ENCODE data around the gene TMA7B. TPM values are rescaled to one million over a fixed set of nuclear protein-coding genes. Genes with fewer than 3 reads are reported as not detected.

The TMA7B gene
- polyA plus RNA-seq, 1 of the 3 experiments (the other 2 are of a cell fraction): not detected

DNA sequence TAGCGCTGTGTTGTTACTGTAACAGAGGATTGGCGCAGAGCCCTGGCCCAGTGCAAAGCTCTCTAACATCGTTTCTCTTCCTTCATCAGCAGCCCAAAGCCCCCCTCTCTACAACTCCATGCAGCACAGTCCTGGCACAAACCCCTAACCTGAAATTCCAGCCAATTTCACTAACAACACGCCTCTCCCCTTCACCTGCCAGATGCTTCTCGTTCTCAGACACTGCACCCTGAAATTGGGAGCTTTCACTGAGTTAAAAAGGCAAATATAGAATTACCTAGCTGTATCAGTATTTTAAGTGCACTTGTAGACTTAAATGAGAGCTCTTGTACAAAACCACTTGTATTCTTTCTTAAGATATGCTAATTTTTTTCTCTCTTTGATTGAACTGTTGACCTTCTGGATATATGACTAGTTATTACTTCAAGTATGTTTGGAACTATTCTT lies 43.0 kb upstream of the TMA7B start:
- Histone ChIP-seq H3K4me3 (ENCODE audit: low read depth in 2 of 2, low read length in 1 of 2) (no peak overlapping the region), H3K27ac (ENCODE audit: low read depth in 2 of 2, low read length in 1 of 2) (no peak overlapping the region), H3K79me2 (ENCODE audit: insufficient read depth) (no peaks in the 10 kb centered on the region), H3K4me1 (ENCODE audit: control insufficient read depth in 1 of 2, insufficient read depth in 2 of 2, low read depth in 1 of 2, low read length in 1 of 2) (peaks cover 0 to 4% of the 10 kb centered on the region in 2 experiments; a peak in 1 of 4 replicates), H4K20me1 (ENCODE audit: insufficient read depth) (no peaks in the 10 kb centered on the region), H3K9me2 (no peaks in the 10 kb centered on the region), H3F3A (replicated peaks; ENCODE audit: insufficient read depth) (no peaks in the 10 kb centered on the region), H3K9me3 (no peaks in the 10 kb centered on the region), H2AFZ (ENCODE audit: low read depth) (no peak overlapping the region), H3K9ac (no peak overlapping the region), H3K27me3 (ENCODE audit: insufficient read depth) (no peaks in the 10 kb centered on the region), H3K36me3 (replicated peaks in 1 of 2; ENCODE audit: control insufficient read depth in 1 of 2, insufficient read depth in 2 of 2, low read length in 1 of 2) (no peaks in the 10 kb centered on the region), H3K4me2 (no peak overlapping the region)
- ChIA-PET POLR2A (no interaction called here), CTCF (no interaction called here)
- TF ChIP-seq RCOR1 (IDR thresholded peaks at IDR 0.05; ENCODE audit: low read length): no peak
- no peak for DNase-seq
- WGBS (ENCODE audit: low lambda C conversion rate): 44% methylated on average over 4 of the region's 5 CpGs

DNA sequence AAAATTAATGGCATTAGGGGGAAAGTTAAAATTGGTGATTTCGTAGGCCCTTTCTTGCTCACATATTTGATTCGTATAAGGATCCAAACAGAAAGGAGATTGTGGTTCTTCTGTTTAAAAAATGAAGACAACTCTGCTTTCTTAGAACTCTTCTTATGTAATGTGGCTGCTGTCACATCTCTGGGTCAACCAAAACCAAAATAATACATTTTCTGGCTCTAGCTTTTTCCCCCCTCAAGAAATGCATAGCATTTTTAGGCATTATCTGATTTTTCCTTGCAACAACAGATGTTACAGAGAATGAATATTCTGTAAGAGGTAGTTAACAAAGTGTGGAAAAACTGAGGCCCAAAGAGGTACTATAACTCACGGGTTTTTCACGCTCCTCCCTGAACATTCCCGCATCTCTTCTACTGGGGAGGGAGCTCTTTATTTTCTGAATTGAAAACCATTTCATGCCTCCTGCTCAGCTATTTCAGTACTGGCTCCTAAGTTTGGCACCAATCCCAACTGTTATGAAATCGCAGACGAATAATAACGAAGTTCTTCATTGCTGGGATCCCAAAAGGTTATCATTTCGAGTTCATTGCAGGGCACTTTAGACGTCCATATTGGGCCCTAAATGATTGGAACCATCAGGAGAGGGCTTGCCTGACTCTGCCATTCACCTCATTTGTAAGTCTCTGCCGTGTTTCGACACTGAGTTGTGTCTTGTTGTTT lies 42.3 kb upstream of the TMA7B start:
- H3F3A ChIP-seq (replicated peaks; ENCODE audit: insufficient read depth): no peaks in the 10 kb centered on the region
- H3K36me3 ChIP-seq (replicated peaks in 1 of 2; ENCODE audit: control insufficient read depth in 1 of 2, insufficient read depth in 2 of 2, low read length in 1 of 2): no peaks in the 10 kb centered on the region
- no peaks in the 10 kb centered on the region for H3K9me2 ChIP-seq
- TF ChIP-seq YY1 (IDR thresholded peaks at IDR 0.05; ENCODE audit: low read depth) (no peak), FOXM1 (IDR thresholded peaks at IDR 0.05; ENCODE audit: low read depth) (no peak), SMC3 (IDR thresholded peaks at IDR 0.05; ENCODE audit: low read depth, low read length) (no peak), NFIC (IDR thresholded peaks at IDR 0.05; ENCODE audit: borderline replicate concordance) (no peak), CHD2 (IDR thresholded peaks at IDR 0.05; ENCODE audit: low read length, partially characterized antibody) (no peak), RCOR1 (IDR thresholded peaks at IDR 0.05; ENCODE audit: low read length) (no peak), NRF1 (IDR thresholded peaks at IDR 0.05; ENCODE audit: low read depth, low read length) (no peak), FOXJ3 (CRISPR knock-in tag; IDR thresholded peaks at IDR 0.05) (no peak), MXI1 (IDR thresholded peaks at IDR 0.05; ENCODE audit: low read depth, low read length) (no peak), GABPA (IDR thresholded peaks at IDR 0.05; ENCODE audit: low read depth) (no peak)
- TF ChIP-seq, protein P1, sequence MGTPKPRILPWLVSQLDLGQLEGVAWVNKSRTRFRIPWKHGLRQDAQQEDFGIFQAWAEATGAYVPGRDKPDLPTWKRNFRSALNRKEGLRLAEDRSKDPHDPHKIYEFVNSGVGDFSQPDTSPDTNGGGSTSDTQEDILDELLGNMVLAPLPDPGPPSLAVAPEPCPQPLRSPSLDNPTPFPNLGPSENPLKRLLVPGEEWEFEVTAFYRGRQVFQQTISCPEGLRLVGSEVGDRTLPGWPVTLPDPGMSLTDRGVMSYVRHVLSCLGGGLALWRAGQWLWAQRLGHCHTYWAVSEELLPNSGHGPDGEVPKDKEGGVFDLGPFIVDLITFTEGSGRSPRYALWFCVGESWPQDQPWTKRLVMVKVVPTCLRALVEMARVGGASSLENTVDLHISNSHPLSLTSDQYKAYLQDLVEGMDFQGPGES (IDR thresholded peaks at IDR 0.05; ENCODE audit: low read depth, low read length): no peak
- TF ChIP-seq, protein P2, sequence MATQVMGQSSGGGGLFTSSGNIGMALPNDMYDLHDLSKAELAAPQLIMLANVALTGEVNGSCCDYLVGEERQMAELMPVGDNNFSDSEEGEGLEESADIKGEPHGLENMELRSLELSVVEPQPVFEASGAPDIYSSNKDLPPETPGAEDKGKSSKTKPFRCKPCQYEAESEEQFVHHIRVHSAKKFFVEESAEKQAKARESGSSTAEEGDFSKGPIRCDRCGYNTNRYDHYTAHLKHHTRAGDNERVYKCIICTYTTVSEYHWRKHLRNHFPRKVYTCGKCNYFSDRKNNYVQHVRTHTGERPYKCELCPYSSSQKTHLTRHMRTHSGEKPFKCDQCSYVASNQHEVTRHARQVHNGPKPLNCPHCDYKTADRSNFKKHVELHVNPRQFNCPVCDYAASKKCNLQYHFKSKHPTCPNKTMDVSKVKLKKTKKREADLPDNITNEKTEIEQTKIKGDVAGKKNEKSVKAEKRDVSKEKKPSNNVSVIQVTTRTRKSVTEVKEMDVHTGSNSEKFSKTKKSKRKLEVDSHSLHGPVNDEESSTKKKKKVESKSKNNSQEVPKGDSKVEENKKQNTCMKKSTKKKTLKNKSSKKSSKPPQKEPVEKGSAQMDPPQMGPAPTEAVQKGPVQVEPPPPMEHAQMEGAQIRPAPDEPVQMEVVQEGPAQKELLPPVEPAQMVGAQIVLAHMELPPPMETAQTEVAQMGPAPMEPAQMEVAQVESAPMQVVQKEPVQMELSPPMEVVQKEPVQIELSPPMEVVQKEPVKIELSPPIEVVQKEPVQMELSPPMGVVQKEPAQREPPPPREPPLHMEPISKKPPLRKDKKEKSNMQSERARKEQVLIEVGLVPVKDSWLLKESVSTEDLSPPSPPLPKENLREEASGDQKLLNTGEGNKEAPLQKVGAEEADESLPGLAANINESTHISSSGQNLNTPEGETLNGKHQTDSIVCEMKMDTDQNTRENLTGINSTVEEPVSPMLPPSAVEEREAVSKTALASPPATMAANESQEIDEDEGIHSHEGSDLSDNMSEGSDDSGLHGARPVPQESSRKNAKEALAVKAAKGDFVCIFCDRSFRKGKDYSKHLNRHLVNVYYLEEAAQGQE (IDR thresholded peaks at IDR 0.05; ENCODE audit: low read depth, low read length): no peak
- TF ChIP-seq, protein P3, sequence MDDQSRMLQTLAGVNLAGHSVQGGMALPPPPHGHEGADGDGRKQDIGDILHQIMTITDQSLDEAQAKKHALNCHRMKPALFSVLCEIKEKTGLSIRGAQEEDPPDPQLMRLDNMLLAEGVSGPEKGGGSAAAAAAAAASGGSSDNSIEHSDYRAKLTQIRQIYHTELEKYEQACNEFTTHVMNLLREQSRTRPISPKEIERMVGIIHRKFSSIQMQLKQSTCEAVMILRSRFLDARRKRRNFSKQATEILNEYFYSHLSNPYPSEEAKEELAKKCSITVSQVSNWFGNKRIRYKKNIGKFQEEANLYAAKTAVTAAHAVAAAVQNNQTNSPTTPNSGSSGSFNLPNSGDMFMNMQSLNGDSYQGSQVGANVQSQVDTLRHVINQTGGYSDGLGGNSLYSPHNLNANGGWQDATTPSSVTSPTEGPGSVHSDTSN (IDR thresholded peaks at IDR 0.05): no peak
- TF ChIP-seq, protein P4, sequence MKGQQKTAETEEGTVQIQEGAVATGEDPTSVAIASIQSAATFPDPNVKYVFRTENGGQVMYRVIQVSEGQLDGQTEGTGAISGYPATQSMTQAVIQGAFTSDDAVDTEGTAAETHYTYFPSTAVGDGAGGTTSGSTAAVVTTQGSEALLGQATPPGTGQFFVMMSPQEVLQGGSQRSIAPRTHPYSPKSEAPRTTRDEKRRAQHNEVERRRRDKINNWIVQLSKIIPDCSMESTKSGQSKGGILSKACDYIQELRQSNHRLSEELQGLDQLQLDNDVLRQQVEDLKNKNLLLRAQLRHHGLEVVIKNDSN (IDR thresholded peaks at IDR 0.05; ENCODE audit: borderline replicate concordance, low read depth): no peak
- H3K9ac ChIP-seq: no peak overlapping the region
- H3K27me3 ChIP-seq (ENCODE audit: insufficient read depth): no peaks in the 10 kb centered on the region
- DNase-seq: peak; percentile 14
- no peak overlapping the region for H2AFZ ChIP-seq (ENCODE audit: low read depth)
- H3K9me3 ChIP-seq: no peaks in the 10 kb centered on the region
- WGBS (ENCODE audit: low lambda C conversion rate): 29% methylated on average over 12 of the region's 12 CpGs
- no peaks in the 10 kb centered on the region for H3K79me2 ChIP-seq (ENCODE audit: insufficient read depth)
- ChIA-PET CTCF (interaction anchor here (0.8 kb wide), 1 partner anchor 106 kb away, joined by 3 read pairs; no protein-coding TSS in a partner anchor), POLR2A (no interaction called here)
- no peak overlapping the region for H3K4me3 ChIP-seq (ENCODE audit: low read depth in 2 of 2, low read length in 1 of 2)
- no peak overlapping the region for H3K4me2 ChIP-seq
- peaks cover 0 to 4% of the 10 kb centered on the region in 2 experiments; a peak in 1 of 4 replicates for H3K4me1 ChIP-seq (ENCODE audit: control insufficient read depth in 1 of 2, insufficient read depth in 2 of 2, low read depth in 1 of 2, low read length in 1 of 2)
- H4K20me1 ChIP-seq (ENCODE audit: insufficient read depth): no peaks in the 10 kb centered on the region
- no peak overlapping the region for H3K27ac ChIP-seq (ENCODE audit: low read depth in 2 of 2, low read length in 1 of 2)
